KMS-11 (cell line): ENCODE measurements around the gene GRID1.

ENCODE experiments used
- H2AFZ ChIP-seq: fragments of 200-600 bp; sonication (generic); 2 replicates; pipeline ENCODE4 v1.6.1; 2016; ENCODE audit warnings: antibody characterized with exemption, mixed run types, low read depth
- H3K27ac ChIP-seq: fragments of 200-600 bp; sonication (generic); 2 replicates; pipeline ENCODE4 v1.6.1; 2016; ENCODE audit warnings: mild to moderate bottlenecking, mixed run types
- H3K27me3 ChIP-seq: fragments of 200-600 bp; sonication (generic); 2 replicates; pipeline ENCODE4 v1.6.1; 2017; ENCODE audit warnings: mild to moderate bottlenecking, low read depth, mixed run types, moderate library complexity; ENCODE audit not compliant: insufficient read depth
- H3K36me3 ChIP-seq: fragments of 200-600 bp; sonication (generic); 2 replicates; pipeline ENCODE4 v1.6.1; 2017; ENCODE audit warnings: mild to moderate bottlenecking, mixed run types; ENCODE audit not compliant: insufficient read depth
- H3K4me1 ChIP-seq: fragments of 200-600 bp; sonication (generic); 2 replicates; pipeline ENCODE4 v1.6.1; 2016; ENCODE audit warnings: mild to moderate bottlenecking, low read depth, mixed run types; ENCODE audit not compliant: poor library complexity, severe bottlenecking
- H3K4me2 ChIP-seq: fragments of 200-600 bp; sonication (generic); 2 replicates; pipeline ENCODE4 v1.7.0; 2016; ENCODE audit warnings: mild to moderate bottlenecking, mixed run types
- H3K4me3 ChIP-seq: fragments of 200-600 bp; sonication (generic); IDR thresholded peaks from 2 replicates; pipeline ENCODE4 v1.6.1; 2017; ENCODE audit warnings: low read depth, low read length, mixed read lengths; ENCODE audit not compliant: insufficient read depth
- H3K79me2 ChIP-seq: fragments of 200-600 bp; sonication (generic); 2 replicates; pipeline ENCODE4 v1.6.1; 2016; ENCODE audit warnings: low read depth, mixed run types; ENCODE audit not compliant: insufficient read depth
- H3K9ac ChIP-seq: fragments of 200-600 bp; sonication (generic); 2 replicates; pipeline ENCODE4 v1.6.1; 2016; ENCODE audit warnings: mild to moderate bottlenecking, mixed run types
- H4K20me1 ChIP-seq: fragments of 200-600 bp; sonication (generic); 2 replicates; pipeline ENCODE4 v1.6.1; 2016; ENCODE audit warnings: mild to moderate bottlenecking, mixed run types; ENCODE audit not compliant: insufficient read depth
- CTCF ChIP-seq: fragments of 200-600 bp; sonication (generic); conservative IDR thresholded peaks from 2 replicates; pipeline ENCODE4 v1.6.1; 2017; ENCODE audit warnings: low read depth, mild to moderate bottlenecking, antibody characterized with exemption, low read length, moderate library complexity, mixed read lengths

Gene GRID1

DNA sequence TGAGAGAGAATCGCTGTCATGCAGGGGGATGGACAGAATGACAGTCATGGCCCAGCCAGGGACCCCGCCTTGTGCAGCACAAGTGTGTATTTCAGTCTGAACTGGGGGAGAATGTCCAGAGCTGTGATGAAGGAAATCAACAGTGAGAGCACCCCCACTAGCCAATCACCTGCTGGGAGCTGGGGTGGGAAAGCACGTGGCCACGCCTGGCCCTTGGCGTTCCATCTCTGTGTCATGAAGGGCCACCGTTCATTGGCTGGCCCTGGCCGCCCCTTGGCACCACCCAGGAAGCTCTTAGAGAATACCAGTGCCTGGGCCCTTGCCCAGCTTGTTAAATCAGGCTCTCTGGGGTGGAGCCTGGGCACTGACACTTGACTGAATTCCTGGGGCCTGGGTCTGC, 22.8 kb downstream of the GRID1 start:
- Histone ChIP-seq H3K27ac (no peak overlapping the region), H3K4me3 (no peak overlapping the region), H3K4me1 (no peaks in the 10 kb centered on the region), H3K36me3 (no peaks in the 10 kb centered on the region), H4K20me1 (no peaks in the 10 kb centered on the region), H3K4me2 (no peak overlapping the region), H3K79me2 (no peaks in the 10 kb centered on the region), H3K27me3 (no peaks in the 10 kb centered on the region), H2AFZ (no peak overlapping the region), H3K9ac (no peak overlapping the region)
- TF ChIP-seq CTCF = no peak

DNA sequence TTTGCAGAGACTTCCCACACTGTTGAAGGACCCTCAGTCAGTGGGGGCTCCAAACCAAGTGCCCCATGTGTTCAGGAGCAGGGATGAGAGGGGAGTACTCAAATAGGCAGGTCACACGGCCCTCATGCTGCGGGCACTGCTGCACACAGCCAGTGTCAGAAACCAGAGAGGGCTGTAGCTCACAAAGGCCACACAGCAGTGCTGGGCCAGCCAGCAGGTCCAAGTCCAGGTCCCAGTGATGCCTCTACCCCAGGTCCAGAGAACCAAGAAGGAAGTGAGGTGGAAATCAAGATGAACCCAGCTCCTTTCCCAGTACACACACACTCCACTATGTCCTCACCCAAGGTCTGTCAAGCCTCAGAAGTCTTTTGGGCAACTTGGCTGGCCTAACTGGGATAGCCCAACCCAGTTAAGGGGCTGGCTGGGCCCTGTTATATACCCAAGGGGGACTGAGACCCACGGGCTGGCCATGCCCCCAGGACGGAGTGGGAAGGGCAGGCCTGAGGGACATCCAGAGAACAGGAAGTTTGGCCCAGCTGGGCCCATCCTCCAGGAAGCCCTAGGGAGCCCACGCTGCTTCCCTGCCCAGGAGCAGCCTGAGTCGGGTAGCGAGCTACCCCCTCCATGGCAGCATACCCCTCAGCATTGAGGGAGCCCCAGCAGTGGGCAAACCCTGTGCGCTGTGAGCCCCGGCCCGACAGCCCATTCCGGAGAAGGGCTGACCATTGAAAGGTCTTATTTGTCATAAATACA, 24.3 kb downstream of the GRID1 start:
- no peaks in the 10 kb centered on the region for H3K27me3 ChIP-seq
- H4K20me1 ChIP-seq = no peaks in the 10 kb centered on the region
- H3K4me3 ChIP-seq = no peak overlapping the region
- no peak overlapping the region for H2AFZ ChIP-seq
- no peaks in the 10 kb centered on the region for H3K4me1 ChIP-seq
- H3K9ac ChIP-seq = no peak overlapping the region
- no peak overlapping the region for H3K4me2 ChIP-seq
- H3K79me2 ChIP-seq = no peaks in the 10 kb centered on the region
- H3K27ac ChIP-seq = no peak overlapping the region
- H3K36me3 ChIP-seq = no peaks in the 10 kb centered on the region
- no peak for TF ChIP-seq CTCF

DNA sequence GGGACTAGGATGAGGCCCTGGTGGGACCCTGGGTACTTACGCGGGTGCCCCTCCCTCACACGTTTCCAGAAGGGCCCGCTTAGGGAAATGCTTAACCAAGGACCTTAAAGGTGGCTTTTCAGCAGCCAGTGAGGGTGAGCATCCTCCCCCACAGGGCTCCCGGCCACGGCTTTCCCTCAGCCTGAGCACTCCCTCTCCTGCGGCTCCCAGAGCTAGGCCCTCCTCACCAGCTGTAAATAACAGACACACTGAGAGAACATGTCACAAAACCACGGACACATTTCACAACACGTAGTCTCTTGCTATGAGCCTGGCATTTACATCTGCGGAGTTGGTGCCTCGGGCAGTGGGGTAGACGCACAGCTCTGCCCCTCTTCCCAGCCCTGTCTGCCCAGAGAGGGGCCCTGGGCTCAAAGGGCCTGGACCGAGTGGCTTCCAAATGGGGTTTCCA, 25.2 kb downstream of the GRID1 start:
- no peaks in the 10 kb centered on the region for H3K79me2 ChIP-seq
- H4K20me1 ChIP-seq = no peaks in the 10 kb centered on the region
- TF ChIP-seq CTCF = no peak
- no peaks in the 10 kb centered on the region for H3K4me1 ChIP-seq
- no peak overlapping the region for H3K4me2 ChIP-seq
- H3K36me3 ChIP-seq = no peaks in the 10 kb centered on the region
- H3K27me3 ChIP-seq = no peaks in the 10 kb centered on the region
- no peak overlapping the region for H3K27ac ChIP-seq
- H2AFZ ChIP-seq = no peak overlapping the region
- no peak overlapping the region for H3K9ac ChIP-seq
- no peak overlapping the region for H3K4me3 ChIP-seq

GRCh38 chr10:86340991-86341260, 25.7 kb downstream of the GRID1 start:
- no peak for TF ChIP-seq CTCF
- no peak overlapping the region for H3K4me3 ChIP-seq
- no peak overlapping the region for H3K27ac ChIP-seq
- H2AFZ ChIP-seq = no peak overlapping the region
- H3K9ac ChIP-seq = no peak overlapping the region
- H3K36me3 ChIP-seq = no peaks in the 10 kb centered on the region
- H4K20me1 ChIP-seq = no peaks in the 10 kb centered on the region
- no peaks in the 10 kb centered on the region for H3K79me2 ChIP-seq
- H3K4me1 ChIP-seq = no peaks in the 10 kb centered on the region
- H3K27me3 ChIP-seq = no peaks in the 10 kb centered on the region
- no peak overlapping the region for H3K4me2 ChIP-seq
